HG03565 (cell line): ENCODE results near the gene STK32C.
"Not testable (repeated sequence)": the region's sequence is repeated elsewhere in the genome, so short reads cannot be mapped to it uniquely, and the experiment has no call there.

ENCODE experiments used
- ATAC-seq: cut with Tn5 transposase; IDR thresholded peaks from one replicate; pipeline ENCODE4 v1.9.1; 2021; ENCODE audit warnings: mild to moderate bottlenecking, moderate library complexity; ENCODE audit not compliant: unreplicated experiment

Gene STK32C

GRCh38 chr10:132270256-132270655 lies 37.5 kb downstream of the STK32C start:
- no peak for ATAC-seq

- ATAC-seq = no peak
Measured at GRCh38 chr10:132269266-132270230, 38.2 kb downstream of the STK32C start.

GRCh38 chr10:132267916-132268315 lies 39.8 kb downstream of the STK32C start:
- ATAC-seq = not testable (repeated sequence)

GRCh38 chr10:132266594-132267161 lies 41.1 kb downstream of the STK32C start:
- ATAC-seq = no peak

GRCh38 chr10:132265890-132266496 lies 41.8 kb downstream of the STK32C start:
- no peak for ATAC-seq

GRCh38 chr10:132264966-132265889 lies 42.5 kb downstream of the STK32C start:
- ATAC-seq = no peak

GRCh38 chr10:132264306-132264950 lies 43.3 kb downstream of the STK32C start:
- no peak for ATAC-seq

GRCh38 chr10:132263866-132264265 lies 43.9 kb downstream of the STK32C start:
- ATAC-seq = no peak

- no peak for ATAC-seq
Measured at GRCh38 chr10:132259702-132260482, 47.9 kb downstream of the STK32C start.

GRCh38 chr10:132258423-132258822 lies 49.3 kb downstream of the STK32C start:
- no peak for ATAC-seq

- ATAC-seq = no peak
Measured at GRCh38 chr10:132257907-132258306, 49.8 kb downstream of the STK32C start.

- ATAC-seq = no peak
Measured at GRCh38 chr10:132257271-132257670, 50.5 kb downstream of the STK32C start.

- no peak for ATAC-seq
Measured at GRCh38 chr10:132256866-132257265, 50.9 kb downstream of the STK32C start.

GRCh38 chr10:132255489-132256344 lies 52.0 kb downstream of the STK32C start:
- no peak for ATAC-seq

GRCh38 chr10:132254841-132255240 lies 52.9 kb downstream of the STK32C start:
- no peak for ATAC-seq

- ATAC-seq = no peak
Measured at GRCh38 chr10:132253092-132253687, 54.6 kb downstream of the STK32C start.

- no peak for ATAC-seq
Measured at GRCh38 chr10:132252412-132252811, 55.3 kb downstream of the STK32C start.

GRCh38 chr10:132251928-132252327 lies 55.8 kb downstream of the STK32C start:
- no peak for ATAC-seq
